CMK (cell line): Measurements from ENCODE around the gene GALNT18.
"Not testable (repeated sequence)": the region's sequence is repeated elsewhere in the genome, so short reads cannot be mapped to it uniquely, and the experiment has no call there.

ENCODE experiments used
- DNase-seq: peaks from one replicate; pipeline ENCODE4 v3.0.0-alpha.2; 2010; ENCODE audit warnings: low read depth

The GALNT18 gene

GRCh38 chr11:11384829-11385228 is 237.0 kb downstream of the GALNT18 start:
- DNase-seq, result no peak

- DNase-seq, result no peak
These were observed 237.8 kb downstream of the GALNT18 start for GRCh38 chr11:11383995-11384394.

GRCh38 chr11:11382858-11383532 is 238.8 kb downstream of the GALNT18 start:
- DNase-seq, result no peak

GRCh38 chr11:11381471-11382105 is 240.2 kb downstream of the GALNT18 start:
- DNase-seq, result no peak

GRCh38 chr11:11380883-11381282 is 240.9 kb downstream of the GALNT18 start:
- no peak for DNase-seq

- DNase-seq, result no peak
These were observed 241.5 kb downstream of the GALNT18 start for GRCh38 chr11:11380340-11380739.

- DNase-seq, result no peak
These were observed 242.1 kb downstream of the GALNT18 start for GRCh38 chr11:11379661-11380060.

- no peak for DNase-seq
These were observed 243.4 kb downstream of the GALNT18 start for GRCh38 chr11:11378184-11378940.

GRCh38 chr11:11374358-11375148 is 247.3 kb downstream of the GALNT18 start:
- DNase-seq, result no peak

GRCh38 chr11:11373934-11374333 is 247.9 kb downstream of the GALNT18 start:
- DNase-seq, result no peak

- DNase-seq, result no peak
These were observed 249.3 kb downstream of the GALNT18 start for GRCh38 chr11:11372461-11372860.

- DNase-seq, result no peak
These were observed 250.9 kb downstream of the GALNT18 start for GRCh38 chr11:11370962-11371303.

GRCh38 chr11:11370255-11370961 is 251.4 kb downstream of the GALNT18 start:
- no peak for DNase-seq

- DNase-seq, result no peak
These were observed 255.0 kb downstream of the GALNT18 start for GRCh38 chr11:11366793-11367192.

- DNase-seq, result no peak
These were observed 258.1 kb downstream of the GALNT18 start for GRCh38 chr11:11363674-11364073.

GRCh38 chr11:11359611-11360010 is 262.2 kb downstream of the GALNT18 start:
- no peak for DNase-seq

GRCh38 chr11:11356842-11357241 is 265.0 kb downstream of the GALNT18 start:
- DNase-seq, result no peak

GRCh38 chr11:11352878-11353277 is 268.9 kb downstream of the GALNT18 start, which contains the start of gene CSNK2A3:
Gene CSNK2A3, minus strand, starts transcription at chr11:11353250. Its CDS starts 131 bp downstream, at chr11:11353119.
- not testable (repeated sequence) for DNase-seq

- not testable (repeated sequence) for DNase-seq
These were observed 270.0 kb downstream of the GALNT18 start for GRCh38 chr11:11351851-11352250.

GRCh38 chr11:11351042-11351586 is 270.7 kb downstream of the GALNT18 start:
- no peak for DNase-seq

GRCh38 chr11:11349870-11350337 is 271.9 kb downstream of the GALNT18 start:
- DNase-seq, result no peak
